Measurements from ENCODE around the gene PDE6D. TPM values are rescaled to one million over a fixed set of nuclear protein-coding genes. Genes with fewer than 3 reads are reported as not detected.
A peak's percentile ranks its signal among the peaks of the same experiment; 100 is the strongest.

Gene PDE6D
- total and polyA plus RNA-seq, 2 of the 13 experiments (the other 11 are each of a cell fraction or from before 2014, with no cell fraction given), result 14.1 to 23.2 TPM

- TF ChIP-seq ZNF543 (CRISPR knock-in tag; IDR thresholded peaks at IDR 0.05) (peak; percentile 81), TBX2 (CRISPR knock-in tag; IDR thresholded peaks at IDR 0.05; ENCODE audit: borderline replicate concordance) (peak; percentile 69; the same call in 1 of the 2 replicates), POLR2A (IDR thresholded peaks at IDR 0.05; ENCODE audit: insufficient read depth in 1 of 2, low read depth in 2 of 2, low read length in 2 of 2) (peak; percentile 76 to 94), ZNF644 (CRISPR knock-in tag; IDR thresholded peaks at IDR 0.05; ENCODE audit: low read depth) (no peak), ZZZ3 (CRISPR knock-in tag; IDR thresholded peaks at IDR 0.05; ENCODE audit: borderline replicate concordance) (0 out of 2 replicates have a peak, but pooled peaks have one; percentile 69), ZNF510 (CRISPR knock-in tag; IDR thresholded peaks at IDR 0.05; ENCODE audit: low read depth) (0 out of 2 replicates have a peak, but pooled peaks have one; percentile 50), ZNF629 (CRISPR knock-in tag; conservative IDR thresholded peaks at IDR 0.05) (peak; percentile 0; the same call in 1 of the 2 replicates), DR1 (CRISPR knock-in tag; IDR thresholded peaks at IDR 0.05) (0 out of 2 replicates have a peak, but pooled peaks have one; percentile 35), ZNF496 (CRISPR knock-in tag; IDR thresholded peaks at IDR 0.05; ENCODE audit: insufficient replicate concordance) (no peak), ZFP37 (CRISPR knock-in tag; IDR thresholded peaks at IDR 0.05; ENCODE audit: borderline replicate concordance) (0 out of 2 replicates have a peak, but pooled peaks have one; percentile 60), ZNF773 (CRISPR knock-in tag; IDR thresholded peaks at IDR 0.05; ENCODE audit: borderline replicate concordance) (no peak), MIER2 (CRISPR knock-in tag; IDR thresholded peaks at IDR 0.05) (no peak), GABPA (IDR thresholded peaks at IDR 0.05; ENCODE audit: low read depth, low read length) (peak; percentile 74), GABPA (CRISPR knock-in tag; IDR thresholded peaks at IDR 0.05; ENCODE audit: low read depth) (peak; percentile 93), MAX (IDR thresholded peaks at IDR 0.05) (peak; percentile 42; the same call in 1 of the 2 replicates)
- TF ChIP-seq, protein P1, sequence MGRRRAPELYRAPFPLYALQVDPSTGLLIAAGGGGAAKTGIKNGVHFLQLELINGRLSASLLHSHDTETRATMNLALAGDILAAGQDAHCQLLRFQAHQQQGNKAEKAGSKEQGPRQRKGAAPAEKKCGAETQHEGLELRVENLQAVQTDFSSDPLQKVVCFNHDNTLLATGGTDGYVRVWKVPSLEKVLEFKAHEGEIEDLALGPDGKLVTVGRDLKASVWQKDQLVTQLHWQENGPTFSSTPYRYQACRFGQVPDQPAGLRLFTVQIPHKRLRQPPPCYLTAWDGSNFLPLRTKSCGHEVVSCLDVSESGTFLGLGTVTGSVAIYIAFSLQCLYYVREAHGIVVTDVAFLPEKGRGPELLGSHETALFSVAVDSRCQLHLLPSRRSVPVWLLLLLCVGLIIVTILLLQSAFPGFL (CRISPR knock-in tag; IDR thresholded peaks at IDR 0.05), result no peak
- TF ChIP-seq, protein P2, sequence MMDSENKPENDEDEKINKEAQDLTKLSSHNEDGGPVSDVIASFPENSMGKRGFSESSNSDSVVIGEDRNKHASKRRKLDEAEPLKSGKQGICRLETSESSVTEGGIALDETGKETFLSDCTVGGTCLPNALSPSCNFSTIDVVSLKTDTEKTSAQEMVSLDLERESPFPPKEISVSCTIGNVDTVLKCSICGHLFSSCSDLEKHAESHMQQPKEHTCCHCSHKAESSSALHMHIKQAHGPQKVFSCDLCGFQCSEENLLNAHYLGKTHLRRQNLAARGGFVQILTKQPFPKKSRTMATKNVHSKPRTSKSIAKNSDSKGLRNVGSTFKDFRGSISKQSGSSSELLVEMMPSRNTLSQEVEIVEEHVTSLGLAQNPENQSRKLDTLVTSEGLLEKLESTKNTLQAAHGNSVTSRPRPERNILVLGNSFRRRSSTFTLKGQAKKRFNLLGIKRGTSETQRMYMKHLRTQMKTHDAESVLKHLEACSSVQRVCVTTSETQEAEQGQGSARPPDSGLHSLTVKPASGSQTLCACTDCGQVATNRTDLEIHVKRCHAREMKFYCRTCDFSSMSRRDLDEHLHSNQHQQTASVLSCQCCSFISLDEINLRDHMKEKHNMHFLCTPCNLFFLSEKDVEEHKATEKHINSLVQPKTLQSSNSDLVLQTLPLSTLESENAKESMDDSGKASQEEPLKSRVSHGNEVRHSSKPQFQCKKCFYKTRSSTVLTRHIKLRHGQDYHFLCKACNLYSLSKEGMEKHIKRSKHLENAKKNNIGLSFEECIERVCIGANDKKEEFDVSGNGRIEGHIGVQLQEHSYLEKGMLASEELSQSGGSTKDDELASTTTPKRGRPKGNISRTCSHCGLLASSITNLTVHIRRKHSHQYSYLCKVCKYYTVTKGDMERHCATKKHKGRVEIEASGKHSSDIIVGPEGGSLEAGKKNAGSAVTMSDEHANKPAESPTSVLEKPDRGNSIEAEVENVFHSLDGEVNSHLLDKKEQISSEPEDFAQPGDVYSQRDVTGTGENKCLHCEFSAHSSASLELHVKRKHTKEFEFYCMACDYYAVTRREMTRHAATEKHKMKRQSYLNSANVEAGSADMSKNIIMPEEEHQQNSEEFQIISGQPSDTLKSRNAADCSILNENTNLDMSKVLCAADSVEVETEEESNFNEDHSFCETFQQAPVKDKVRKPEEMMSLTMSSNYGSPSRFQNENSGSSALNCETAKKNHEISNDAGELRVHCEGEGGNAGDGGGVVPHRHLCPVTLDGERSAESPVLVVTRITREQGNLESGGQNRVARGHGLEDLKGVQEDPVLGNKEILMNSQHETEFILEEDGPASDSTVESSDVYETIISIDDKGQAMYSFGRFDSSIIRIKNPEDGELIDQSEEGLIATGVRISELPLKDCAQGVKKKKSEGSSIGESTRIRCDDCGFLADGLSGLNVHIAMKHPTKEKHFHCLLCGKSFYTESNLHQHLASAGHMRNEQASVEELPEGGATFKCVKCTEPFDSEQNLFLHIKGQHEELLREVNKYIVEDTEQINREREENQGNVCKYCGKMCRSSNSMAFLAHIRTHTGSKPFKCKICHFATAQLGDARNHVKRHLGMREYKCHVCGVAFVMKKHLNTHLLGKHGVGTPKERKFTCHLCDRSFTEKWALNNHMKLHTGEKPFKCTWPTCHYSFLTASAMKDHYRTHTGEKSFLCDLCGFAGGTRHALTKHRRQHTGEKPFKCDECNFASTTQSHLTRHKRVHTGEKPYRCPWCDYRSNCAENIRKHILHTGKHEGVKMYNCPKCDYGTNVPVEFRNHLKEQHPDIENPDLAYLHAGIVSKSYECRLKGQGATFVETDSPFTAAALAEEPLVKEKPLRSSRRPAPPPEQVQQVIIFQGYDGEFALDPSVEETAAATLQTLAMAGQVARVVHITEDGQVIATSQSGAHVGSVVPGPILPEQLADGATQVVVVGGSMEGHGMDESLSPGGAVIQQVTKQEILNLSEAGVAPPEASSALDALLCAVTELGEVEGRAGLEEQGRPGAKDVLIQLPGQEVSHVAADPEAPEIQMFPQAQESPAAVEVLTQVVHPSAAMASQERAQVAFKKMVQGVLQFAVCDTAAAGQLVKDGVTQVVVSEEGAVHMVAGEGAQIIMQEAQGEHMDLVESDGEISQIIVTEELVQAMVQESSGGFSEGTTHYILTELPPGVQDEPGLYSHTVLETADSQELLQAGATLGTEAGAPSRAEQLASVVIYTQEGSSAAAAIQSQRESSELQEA (CRISPR knock-in tag; IDR thresholded peaks at IDR 0.05; ENCODE audit: not compliant biosample characterization), result peak; percentile 55
- TF ChIP-seq, protein P3, sequence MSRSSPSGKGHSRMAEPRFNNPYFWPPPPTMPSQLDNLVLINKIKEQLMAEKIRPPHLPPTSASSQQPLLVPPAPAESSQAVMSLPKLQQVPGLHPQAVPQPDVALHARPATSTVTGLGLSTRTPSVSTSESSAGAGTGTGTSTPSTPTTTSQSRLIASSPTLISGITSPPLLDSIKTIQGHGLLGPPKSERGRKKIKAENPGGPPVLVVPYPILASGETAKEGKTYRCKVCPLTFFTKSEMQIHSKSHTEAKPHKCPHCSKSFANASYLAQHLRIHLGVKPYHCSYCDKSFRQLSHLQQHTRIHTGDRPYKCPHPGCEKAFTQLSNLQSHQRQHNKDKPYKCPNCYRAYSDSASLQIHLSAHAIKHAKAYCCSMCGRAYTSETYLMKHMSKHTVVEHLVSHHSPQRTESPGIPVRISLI (CRISPR knock-in tag; IDR thresholded peaks at IDR 0.05; ENCODE audit: borderline replicate concordance), result peak; percentile 24; the same call in 1 of the 2 replicates
Measured at GRCh38 chr2:231780909-231781797, at the start of gene PDE6D (continued).
